DOHH2 (cell line): ENCODE measurements around the gene TPCN1.
"Not testable (repeated sequence)": the region's sequence is repeated elsewhere in the genome, so short reads cannot be mapped to it uniquely, and the experiment has no call there.

Experiments
- H3F3A ChIP-seq: fragments of 200-600 bp; sonication (generic), shearing (Covaris generic); 2 replicates; pipeline ENCODE4 v1.6.0; 2016; ENCODE audit warnings: antibody characterized with exemption, mild to moderate bottlenecking; ENCODE audit not compliant: control insufficient read depth, insufficient read depth
- H3K27ac ChIP-seq: fragments of 200-600 bp; sonication (generic); 2 replicates; pipeline ENCODE4 v1.5.1; 2014; ENCODE audit warnings: low read depth, mild to moderate bottlenecking, low read length, moderate library complexity
- H3K27me3 ChIP-seq: fragments of 200-600 bp; sonication (generic); 2 replicates; pipeline ENCODE4 v1.6.1; 2014; ENCODE audit warnings: mild to moderate bottlenecking, low read length, mixed read lengths; ENCODE audit not compliant: control insufficient read depth
- H3K36me3 ChIP-seq: fragments of 200-600 bp; sonication (generic); 2 replicates; pipeline ENCODE4 v1.6.1; 2014; ENCODE audit warnings: mild to moderate bottlenecking, low read length, moderate library complexity, mixed read lengths; ENCODE audit not compliant: control insufficient read depth
- H3K4me1 ChIP-seq: fragments of 200-600 bp; sonication (generic); 2 replicates; pipeline ENCODE4 v1.6.1; 2014; ENCODE audit warnings: mild to moderate bottlenecking, low read length, mixed read lengths; ENCODE audit not compliant: control insufficient read depth
- H3K4me2 ChIP-seq: fragments of 200-600 bp; sonication (generic); 2 replicates; pipeline ENCODE4 v1.6.0; 2014; ENCODE audit warnings: mild to moderate bottlenecking, low read length, moderate library complexity
- H3K4me3 ChIP-seq: fragments of 200-600 bp; sonication (generic); 2 replicates; pipeline ENCODE4 v1.5.1; 2014; ENCODE audit warnings: mild to moderate bottlenecking, low read length, mixed read lengths
- H3K79me2 ChIP-seq: fragments of 200-600 bp; sonication (generic); 2 replicates; pipeline ENCODE4 v1.6.1; 2014; ENCODE audit warnings: mild to moderate bottlenecking, low read length, mixed read lengths; ENCODE audit not compliant: control insufficient read depth
- H3K9me2 ChIP-seq: fragments of 200-600 bp; sonication (generic); replicated peaks from 2 replicates; pipeline ENCODE4 v1.6.1; 2014; ENCODE audit warnings: mild to moderate bottlenecking, low read length, mixed read lengths; ENCODE audit not compliant: control insufficient read depth
- H3K9me3 ChIP-seq: fragments of 200-600 bp; sonication (generic); 2 replicates; pipeline ENCODE4 v1.6.1; 2014; ENCODE audit warnings: antibody characterized with exemption, low read length, mixed read lengths; ENCODE audit not compliant: control insufficient read depth, insufficient read depth
- H4K20me1 ChIP-seq: fragments of 200-600 bp; sonication (generic); 2 replicates; pipeline ENCODE4 v1.6.0; 2014; ENCODE audit warnings: low read depth, mild to moderate bottlenecking, antibody characterized with exemption, low read length, moderate library complexity; ENCODE audit not compliant: control insufficient read depth, insufficient read depth
- CTCF ChIP-seq: fragments of 200-600 bp; sonication (generic); IDR thresholded peaks from one replicate; pipeline ENCODE4 v1.5.1; 2014; ENCODE audit warnings: antibody characterized with exemption, mild to moderate bottlenecking, low read depth, low read length; ENCODE audit not compliant: poor library complexity, severe bottlenecking
- EZH2phosphoT487 ChIP-seq: fragments of 200-600 bp; sonication (generic); IDR thresholded peaks from 2 replicates; pipeline ENCODE4 v1.6.1; 2017; ENCODE audit warnings: borderline replicate concordance, mild to moderate bottlenecking, antibody characterized with exemption, low read length, moderate library complexity, mixed read lengths

The TPCN1 gene

GRCh38 chr12:113204804-113205203, 16.5 kb upstream of the TPCN1 start:
- peaks cover 38% of the 10 kb centered on the region for H3K79me2 ChIP-seq
- TF ChIP-seq EZH2phosphoT487 (no peak), CTCF (no peak)

GRCh38 chr12:113206802-113207201, 14.5 kb upstream of the TPCN1 start:
- H3K27me3 ChIP-seq, result not testable (repeated sequence)

More at GRCh38 chr12:113204804-113205203, 16.5 kb upstream of the TPCN1 start:
- Histone ChIP-seq H4K20me1 (no peaks in the 10 kb centered on the region), H3K4me1 (peaks cover 78% of the 10 kb centered on the region), H3K27me3 (no peaks in the 10 kb centered on the region), H3F3A (peaks cover 28% of the 10 kb centered on the region), H3K4me3 (peak overlapping the region; percentile 10), H3K9me3 (no peaks in the 10 kb centered on the region), H3K36me3 (peaks cover 72% of the 10 kb centered on the region), H3K4me2 (peak overlapping the region; percentile 52), H3K27ac (peak overlapping the region; percentile 77), H3K9me2 (no peaks in the 10 kb centered on the region)

GRCh38 chr12:113207613-113208040, 13.6 kb upstream of the TPCN1 start:
- H3K27me3 ChIP-seq, result no peaks in the 10 kb centered on the region
- no peaks in the 10 kb centered on the region for H3K9me2 ChIP-seq
- H3K79me2 ChIP-seq, result peaks cover 56% of the 10 kb centered on the region
- H3F3A ChIP-seq, result peaks cover 37% of the 10 kb centered on the region
- no peaks in the 10 kb centered on the region for H4K20me1 ChIP-seq
- peak overlapping the region; percentile 100 for H3K27ac ChIP-seq
- no peak for TF ChIP-seq EZH2phosphoT487
- no peak for TF ChIP-seq CTCF
- peak overlapping the region; percentile 100 for H3K4me2 ChIP-seq
- peak overlapping the region; percentile 78 for H3K4me3 ChIP-seq
- no peaks in the 10 kb centered on the region for H3K9me3 ChIP-seq
- peaks cover 99% of the 10 kb centered on the region for H3K4me1 ChIP-seq
- H3K36me3 ChIP-seq, result peaks cover 74% of the 10 kb centered on the region

More at GRCh38 chr12:113206802-113207201, 14.5 kb upstream of the TPCN1 start:
- H4K20me1 ChIP-seq, H3K9me2 ChIP-seq, H3K9me3 ChIP-seq: not testable (repeated sequence)
- Histone ChIP-seq H3K4me3 (peak overlapping the region; percentile 78), H3K4me2 (peak overlapping the region; percentile 100), H3K36me3 (peaks cover 78% of the 10 kb centered on the region), H3K27ac (peak overlapping the region; percentile 100), H3K4me1 (peaks cover 98% of the 10 kb centered on the region), H3K79me2 (peaks cover 57% of the 10 kb centered on the region), H3F3A (peaks cover 33% of the 10 kb centered on the region)

GRCh38 chr12:113208041-113208934, 13.0 kb upstream of the TPCN1 start:
- Histone ChIP-seq H3F3A (peaks cover 43% of the 10 kb centered on the region), H4K20me1 (no peaks in the 10 kb centered on the region), H3K27ac (peak overlapping the region; percentile 100), H3K4me3 (peak overlapping the region; percentile 78), H3K79me2 (peaks cover 59% of the 10 kb centered on the region), H3K4me2 (peak overlapping the region; percentile 100), H3K9me2 (no peaks in the 10 kb centered on the region), H3K36me3 (peaks cover 73% of the 10 kb centered on the region), H3K27me3 (no peaks in the 10 kb centered on the region), H3K9me3 (no peaks in the 10 kb centered on the region), H3K4me1 (peaks cover 99% of the 10 kb centered on the region)
- no peak for TF ChIP-seq CTCF
- no peak for TF ChIP-seq EZH2phosphoT487
